ENCODE data around the gene WEE1.

- TF ChIP-seq CTCF (IDR thresholded peaks at IDR 0.05) (no peak), POLR2AphosphoS5 (IDR thresholded peaks at IDR 0.05; ENCODE audit: low read depth, low read length) (no peak)
These were observed 42.7 kb downstream of the WEE1 start for GRCh38 chr11:9616042-9616675.
